Middle frontal gyrus (tissue), 1 donor: Measurements from ENCODE around the gene HSPA6.
A peak's percentile ranks its signal among the peaks of the same experiment; 100 is the strongest.
"Not testable (repeated sequence)": the region's sequence is repeated elsewhere in the genome, so short reads cannot be mapped to it uniquely, and the experiment has no call there.

ENCODE experiments used
- DNase-seq: peaks from one replicate; pipeline ENCODE4 v3.0.0-alpha.2; 2015; ENCODE audit warnings: low spot score; ENCODE audit errors: extremely low spot score

Gene HSPA6

DNA sequence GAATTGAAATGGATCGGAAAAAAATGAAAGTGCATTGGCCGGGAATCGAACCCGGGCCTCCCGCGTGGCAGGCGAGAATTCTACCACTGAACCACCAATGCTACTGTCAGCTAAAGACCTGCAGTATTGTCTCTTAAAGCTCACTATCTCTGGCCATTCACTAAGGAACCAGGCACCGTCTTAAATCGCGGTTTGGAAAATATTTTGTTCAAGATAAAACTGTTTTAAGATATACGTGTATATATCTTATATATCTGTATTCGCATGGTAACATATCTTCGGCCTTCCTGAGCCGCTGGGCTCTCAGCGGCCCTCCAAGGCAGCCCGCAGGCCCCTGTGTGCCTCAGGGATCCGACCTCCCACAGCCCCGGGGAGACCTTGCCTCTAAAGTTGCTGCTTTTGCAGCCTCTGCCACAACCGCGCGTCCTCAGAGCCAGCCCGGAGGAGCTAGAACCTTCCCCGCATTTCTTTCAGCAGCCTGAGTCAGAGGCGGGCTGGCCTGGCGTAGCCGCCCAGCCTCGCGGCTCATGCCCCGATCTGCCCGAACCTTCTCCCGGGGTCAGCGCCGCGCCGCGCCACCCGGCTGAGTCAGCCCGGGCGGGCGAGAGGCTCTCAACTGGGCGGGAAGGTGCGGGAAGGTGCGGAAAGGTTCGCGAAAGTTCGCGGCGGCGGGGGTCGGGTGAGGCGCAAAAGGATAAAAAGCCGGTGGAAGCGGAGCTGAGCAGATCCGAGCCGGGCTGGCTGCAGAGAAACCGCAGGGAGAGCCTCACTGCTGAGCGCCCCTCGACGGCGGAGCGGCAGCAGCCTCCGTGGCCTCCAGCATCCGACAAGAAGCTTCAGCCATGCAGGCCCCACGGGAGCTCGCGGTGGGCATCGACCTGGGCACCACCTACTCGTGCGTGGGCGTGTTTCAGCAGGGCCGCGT lies at the start of gene HSPA6:
HSPA6 (plus strand) TSS at position 724 of the 925 bp plus-strand sequence; CDS start at position 843, 119 bp downstream.
- DNase-seq, result peak; percentile 80

DNA sequence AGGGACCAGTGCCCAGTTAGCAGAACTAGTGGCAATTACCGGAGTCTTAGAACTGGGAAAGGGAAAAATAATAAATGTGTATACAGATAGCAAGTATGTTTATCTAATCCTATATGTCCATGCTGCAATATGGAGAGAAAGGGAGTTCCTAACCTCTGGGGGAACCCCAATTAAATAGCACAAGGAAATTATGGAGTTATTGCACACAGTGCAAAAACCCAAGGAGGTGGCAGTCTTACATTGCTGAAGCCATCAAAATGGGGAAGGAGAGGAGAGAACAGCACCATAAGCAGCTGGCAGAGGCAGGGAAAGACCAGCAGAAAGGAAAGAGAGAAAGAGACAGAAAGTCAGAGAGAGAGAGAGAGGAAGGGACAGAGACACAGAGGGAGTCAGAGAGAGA lies 46.6 kb upstream of the HSPA6 start:
- not testable (repeated sequence) for DNase-seq

DNA sequence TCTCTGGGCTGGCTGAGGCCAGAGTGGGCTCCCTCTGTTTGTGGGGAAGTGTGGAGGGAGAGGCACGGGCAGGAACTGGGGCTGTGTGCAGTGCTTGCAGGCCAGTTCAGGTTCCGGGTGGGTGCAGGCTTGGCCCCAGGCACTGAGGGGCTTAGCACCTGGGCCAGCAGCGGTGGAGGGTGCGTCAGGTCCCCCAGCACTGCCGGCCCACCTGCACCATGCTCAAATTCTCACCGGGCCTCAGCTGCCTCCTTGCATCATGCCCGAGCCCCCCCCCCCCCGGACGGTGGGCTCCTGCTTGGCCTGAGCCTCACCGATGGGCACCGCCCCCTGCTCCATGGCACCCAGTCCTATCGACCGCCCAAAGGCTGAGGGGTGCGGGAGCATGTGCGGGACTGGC lies 45.4 kb upstream of the HSPA6 start:
- no peak for DNase-seq

DNA sequence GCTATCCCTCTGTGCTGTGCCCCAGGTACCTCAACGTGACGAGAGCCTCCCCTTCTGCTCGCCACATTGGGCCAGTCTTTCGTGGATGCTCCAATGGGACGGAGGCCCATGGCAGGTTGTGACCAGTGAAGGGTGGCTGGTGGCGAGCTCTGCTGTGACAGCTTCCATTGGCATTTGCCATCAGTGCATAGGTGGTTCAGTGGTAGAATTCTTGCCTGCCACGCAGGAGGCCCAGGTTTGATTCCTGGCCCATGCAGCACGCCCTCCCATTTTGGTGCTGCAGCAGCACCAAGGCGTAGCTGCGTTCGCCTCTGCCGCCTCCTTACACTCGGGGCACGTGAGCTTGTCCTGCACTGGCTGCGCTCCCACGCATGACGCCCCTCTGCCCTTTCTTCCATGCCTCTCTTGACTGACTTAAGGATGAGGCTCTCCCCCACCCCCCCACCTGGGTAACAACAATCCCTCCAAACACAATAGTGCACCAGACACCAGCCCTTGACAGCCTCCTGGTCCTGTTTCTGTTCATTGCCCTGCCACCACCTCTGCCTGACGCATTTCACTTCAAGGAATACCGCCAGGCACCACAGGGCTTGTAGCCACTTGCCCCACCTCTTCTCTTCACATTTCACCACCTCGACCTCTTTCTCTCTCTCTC lies 43.8 kb upstream of the HSPA6 start:
- DNase-seq, result no peak

DNA sequence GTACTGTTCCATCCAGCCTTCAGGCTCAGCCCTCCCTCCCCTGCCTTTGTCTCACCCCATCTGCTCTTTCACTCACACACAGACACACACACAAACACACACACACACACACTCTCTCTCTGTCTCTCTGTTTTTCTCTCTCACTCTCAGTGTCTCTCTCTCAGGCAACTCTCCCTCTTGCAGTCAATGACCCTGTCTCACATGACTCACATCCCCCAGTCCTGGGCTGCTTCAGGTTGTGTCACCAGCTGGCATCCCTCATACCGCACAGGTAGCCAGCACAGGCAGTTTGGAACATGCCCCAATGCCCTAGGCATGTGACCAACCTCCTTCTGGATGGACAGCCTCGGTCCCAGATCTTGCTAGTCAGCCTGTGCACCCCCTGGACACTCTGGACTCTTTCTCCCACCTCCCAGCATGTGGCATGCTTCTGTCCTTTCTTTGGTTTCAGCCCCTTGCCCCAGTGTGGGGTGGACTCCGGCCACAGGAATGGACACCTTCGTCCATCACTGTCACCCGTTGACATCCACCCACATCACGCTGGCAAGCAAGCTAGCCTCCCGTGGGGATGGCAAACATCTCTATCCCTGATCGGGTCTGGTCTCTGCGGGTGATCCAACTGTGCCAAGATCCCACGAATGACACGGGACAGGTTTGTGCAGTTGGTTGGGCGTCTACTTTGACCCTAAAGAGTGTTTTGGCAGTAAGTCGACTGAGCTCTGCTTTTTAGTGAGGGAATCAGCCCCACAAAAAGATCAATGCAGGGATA lies 42.5 kb upstream of the HSPA6 start:
- no peak for DNase-seq

DNA sequence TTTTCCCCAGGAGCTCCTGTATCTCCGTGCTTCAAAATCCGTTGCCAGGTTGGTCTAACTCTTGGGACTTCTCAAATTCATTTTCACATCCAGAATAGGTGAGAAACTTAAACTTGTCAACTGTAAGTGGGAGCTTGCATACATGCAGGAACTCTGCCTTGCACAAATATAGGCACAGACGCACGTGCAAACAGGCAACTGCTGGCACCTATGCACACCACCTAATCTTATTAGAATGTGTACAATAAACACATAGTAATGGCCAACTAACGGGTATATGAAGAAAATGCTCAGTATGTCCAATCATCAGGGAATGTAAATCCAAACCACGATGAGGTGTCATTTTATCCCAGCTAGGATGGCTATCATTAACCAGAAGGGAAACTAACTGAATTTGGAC lies 41.7 kb upstream of the HSPA6 start:
- DNase-seq, result no peak

DNA sequence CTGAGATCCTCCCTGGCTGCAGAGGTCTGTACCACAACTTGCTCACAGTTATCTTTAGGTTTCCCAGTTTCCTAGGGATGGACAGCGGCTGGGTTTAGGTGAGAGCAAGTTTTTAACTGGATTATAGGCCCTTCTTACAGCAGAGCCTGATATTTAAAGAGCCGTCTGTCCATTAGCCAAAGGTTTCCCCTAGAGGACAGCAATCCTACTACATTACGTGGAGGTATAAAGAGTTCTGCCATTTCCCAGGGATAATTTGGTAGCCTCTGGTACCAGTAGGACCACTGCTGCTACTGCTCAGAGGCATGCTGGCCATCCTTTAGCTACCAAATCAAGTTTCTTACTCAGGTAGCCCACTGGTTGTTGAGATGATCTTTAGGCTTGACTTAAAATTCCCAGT lies 41.0 kb upstream of the HSPA6 start:
- DNase-seq, result no peak

DNA sequence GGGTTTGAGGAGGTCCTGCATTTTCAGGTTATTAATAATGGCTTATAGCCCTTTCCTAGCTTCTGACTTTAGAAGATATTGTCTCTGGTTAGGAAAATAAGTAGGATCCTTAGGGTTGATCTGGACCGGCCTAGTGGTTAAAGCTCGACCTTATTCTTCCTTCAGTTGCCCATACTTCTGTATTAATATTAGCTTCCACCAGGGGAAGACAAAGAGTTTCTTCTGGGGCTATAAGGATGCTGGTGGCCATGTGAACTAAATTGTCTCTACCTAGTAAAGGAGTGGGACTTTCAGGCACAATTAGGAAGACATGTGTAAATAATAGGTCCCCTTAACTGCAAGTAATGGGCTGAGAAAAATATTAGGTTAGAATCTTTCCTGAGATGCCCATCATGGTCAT lies 39.7 kb upstream of the HSPA6 start:
- DNase-seq, result no peak

DNA sequence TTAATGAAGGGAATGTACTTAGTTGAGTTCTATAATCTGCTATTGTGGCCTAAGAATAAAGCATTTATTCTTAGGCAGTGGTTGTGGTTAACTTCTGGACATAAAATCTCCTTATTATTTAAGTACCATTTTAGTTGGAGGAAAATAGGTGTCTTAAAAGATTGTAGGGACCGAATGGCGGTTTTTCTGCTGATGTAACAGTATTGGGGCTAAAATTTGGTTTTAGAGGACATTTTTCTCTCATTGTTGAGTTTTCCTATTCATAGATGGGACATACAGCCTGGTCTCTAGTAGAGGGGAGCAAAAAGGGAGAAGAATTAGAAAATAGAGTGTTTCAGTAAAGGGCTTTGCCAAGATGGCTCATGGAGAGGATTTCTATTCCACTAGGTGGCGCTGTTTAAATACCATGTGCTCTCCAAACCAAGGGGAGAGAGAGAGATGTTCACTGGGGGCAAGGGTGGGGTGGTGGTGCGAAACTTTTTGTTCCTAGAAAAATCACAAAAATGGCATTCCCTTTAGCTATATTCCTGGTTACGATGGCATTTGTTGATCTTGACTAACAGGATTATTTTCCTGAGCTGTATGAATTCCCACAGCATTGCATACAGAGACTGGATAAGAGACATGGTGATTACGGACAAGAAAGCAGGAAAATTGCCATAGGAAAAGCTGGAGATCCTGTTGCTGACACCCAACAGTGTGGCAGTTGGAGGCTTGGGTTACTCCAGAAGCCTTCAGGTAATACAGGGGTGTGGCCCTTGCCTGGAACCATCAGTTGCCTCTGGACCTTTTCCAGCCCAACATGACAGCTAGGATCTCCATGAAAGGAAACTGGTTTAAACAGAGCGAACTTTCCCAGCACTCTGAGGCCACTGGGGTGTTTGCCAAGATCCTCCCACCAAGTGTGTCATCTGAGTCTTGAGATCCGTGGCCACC lies 37.3 kb upstream of the HSPA6 start:
- peak; percentile 49 for DNase-seq

DNA sequence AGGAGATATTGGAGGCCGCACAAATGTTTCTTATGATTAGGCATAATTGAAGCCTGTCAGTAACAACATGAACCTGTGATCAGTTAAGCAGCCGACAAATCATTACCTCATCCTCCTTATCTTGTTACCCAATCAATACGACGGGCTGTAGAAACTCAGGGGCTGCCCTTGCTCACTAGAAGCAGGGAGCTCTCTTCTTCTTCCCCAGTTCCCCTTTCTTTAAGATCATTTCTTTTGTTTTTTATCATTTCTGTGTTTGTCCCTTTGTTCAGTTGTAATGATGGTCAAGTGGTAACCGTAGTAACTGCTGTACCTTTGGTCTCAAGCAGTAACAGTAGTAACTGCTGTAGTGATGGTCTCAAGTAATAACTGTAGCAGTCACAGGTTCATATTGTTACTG lies 32.9 kb upstream of the HSPA6 start:
- no peak for DNase-seq

DNA sequence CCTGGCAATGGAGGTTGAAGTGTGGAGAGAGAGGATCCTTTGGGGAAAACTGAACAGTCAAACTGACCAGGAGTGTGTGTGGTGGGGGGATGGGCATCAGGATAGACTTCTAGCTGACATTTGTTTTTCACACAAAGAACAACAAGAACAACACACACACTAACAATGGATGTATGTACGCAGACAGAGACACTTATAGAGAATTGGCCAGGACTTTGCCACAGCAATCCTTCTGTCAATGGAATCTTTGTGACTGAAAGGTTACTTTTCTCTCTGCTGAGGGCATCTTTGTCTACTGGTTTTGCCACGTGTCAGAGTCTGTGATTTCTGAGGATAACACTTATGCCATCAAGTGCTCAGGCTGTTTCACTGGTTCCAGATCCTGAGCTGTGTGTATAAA lies 31.5 kb upstream of the HSPA6 start:
- peak; percentile 35 for DNase-seq

DNA sequence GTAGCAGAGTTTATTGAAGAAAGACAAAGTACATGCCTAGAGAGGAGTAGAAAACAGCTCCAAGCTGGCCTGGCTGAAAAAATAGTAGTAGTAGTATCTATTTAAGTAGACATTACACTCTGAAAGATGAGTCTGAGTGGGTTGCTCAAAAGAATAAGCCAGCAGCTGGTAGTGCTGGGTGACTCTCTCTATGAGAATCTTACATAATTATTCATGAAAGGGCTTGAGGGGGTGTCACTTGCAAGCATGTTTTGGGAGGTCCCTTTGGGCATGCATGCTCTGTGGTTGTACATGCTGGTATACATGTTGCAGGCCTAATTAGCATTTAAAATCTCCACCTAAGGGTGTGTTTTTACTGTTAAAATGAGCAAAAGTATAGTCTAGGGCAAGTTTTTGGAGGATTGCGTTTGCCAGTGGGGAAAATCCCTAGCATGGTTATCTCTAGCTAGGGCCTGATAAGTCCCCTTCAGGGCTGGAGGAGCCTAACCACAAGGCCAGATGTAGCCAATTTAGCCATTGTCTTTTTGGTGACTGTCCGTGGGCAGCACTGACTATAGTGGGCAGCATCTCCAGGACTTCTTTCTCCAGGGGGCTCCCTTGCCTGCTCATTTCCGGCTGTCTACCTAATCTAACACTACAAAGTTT lies 30.1 kb upstream of the HSPA6 start:
- DNase-seq, result no peak

DNA sequence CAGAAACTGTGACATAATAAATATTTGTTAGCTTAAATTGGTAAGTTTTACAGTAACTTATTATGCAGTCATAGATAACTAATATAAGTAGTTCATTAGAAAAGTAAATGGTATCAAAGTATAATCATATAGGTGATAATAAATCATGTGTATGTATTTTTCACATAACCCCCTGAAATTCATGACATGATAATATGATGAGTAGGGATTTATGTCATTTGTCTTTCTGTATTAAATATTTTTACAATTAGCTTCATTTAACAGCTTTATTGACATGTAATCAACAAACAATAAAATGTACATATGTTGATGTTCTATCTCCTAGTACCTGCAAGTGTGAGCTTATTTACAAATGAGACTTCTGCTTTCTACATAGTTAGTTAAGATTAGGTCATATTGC lies 28.9 kb upstream of the HSPA6 start:
- no peak for DNase-seq

DNA sequence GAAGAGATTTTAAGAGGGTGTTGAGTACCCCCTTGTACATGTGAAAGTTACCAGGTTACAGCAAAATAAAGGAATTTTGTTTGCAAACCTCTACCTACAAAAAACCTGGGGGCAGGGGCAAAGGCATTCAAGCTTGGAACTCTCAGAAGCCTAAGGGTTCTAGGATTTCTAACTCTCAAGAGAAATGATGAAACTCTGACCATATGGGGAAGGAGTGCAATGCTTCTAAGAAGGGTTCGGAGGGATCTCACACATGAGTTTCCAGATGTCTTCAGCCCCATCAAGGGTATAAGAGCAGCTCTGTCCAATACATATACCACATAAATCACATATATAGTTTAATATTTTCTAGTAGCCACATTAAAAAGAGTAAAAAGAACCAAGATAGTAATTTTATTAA lies 26.4 kb upstream of the HSPA6 start:
- DNase-seq, result no peak

DNA sequence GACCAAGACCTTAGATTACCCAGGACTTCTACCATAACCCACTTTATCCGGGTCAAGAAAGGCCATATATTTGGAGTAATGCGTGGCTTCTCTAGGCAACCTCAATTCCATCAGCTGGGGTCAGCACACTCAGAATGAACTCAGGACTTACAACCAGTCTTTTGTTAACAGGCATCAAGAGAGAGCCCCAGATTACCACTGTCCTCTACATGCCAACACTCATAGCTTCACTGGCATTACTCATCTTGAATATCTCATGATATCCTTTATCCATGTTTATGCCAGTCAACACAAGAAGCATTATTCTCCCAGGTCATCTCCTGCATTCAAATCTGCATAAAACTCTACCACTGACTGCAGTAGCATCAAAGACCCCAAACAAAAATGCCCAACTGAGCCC lies 25.7 kb upstream of the HSPA6 start:
- DNase-seq, result no peak

DNA sequence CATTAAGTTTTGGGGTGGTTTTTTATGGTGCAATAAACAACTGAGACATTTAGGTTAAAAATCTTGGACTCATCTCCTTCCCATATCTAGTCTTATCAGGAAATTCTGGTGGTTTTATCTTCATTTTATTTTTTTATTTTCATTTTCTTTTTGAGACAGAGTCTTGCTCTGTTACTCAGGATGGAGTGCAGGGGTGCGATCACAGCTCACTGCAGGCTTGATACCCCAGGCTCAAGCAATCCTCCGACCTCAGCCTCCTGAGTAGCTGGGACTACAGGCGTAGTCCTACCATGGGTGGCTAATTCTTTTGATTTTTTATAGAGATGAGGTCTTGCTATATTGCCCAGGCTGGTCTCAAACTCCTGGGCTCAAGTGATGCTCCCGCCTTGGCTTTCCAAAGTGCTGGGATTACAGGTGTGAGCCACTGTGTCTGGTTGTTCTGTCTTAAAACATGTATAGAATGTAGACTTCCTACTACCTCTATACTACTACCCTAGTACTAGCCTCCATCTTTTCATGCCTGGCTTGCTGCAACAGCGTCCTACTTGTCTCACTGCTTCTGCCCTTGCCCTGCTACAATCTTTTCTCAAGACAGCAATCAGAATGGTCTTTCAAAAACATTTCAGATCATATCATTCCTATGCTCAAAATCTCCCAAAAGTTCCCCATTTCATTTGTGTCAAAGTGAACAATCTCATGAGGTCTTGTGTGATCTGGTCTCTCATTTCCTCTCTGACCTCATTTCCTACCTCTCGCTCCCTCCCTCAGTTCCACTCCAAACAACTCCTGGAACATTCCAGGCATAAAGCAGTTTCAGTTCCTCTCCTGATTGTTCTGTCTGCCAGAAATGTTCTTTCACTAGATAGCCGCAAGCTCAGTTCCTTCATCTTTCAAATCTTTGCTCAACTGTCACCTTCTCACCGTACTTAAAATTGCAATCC lies 25.0 kb upstream of the HSPA6 start:
- DNase-seq, result no peak

DNA sequence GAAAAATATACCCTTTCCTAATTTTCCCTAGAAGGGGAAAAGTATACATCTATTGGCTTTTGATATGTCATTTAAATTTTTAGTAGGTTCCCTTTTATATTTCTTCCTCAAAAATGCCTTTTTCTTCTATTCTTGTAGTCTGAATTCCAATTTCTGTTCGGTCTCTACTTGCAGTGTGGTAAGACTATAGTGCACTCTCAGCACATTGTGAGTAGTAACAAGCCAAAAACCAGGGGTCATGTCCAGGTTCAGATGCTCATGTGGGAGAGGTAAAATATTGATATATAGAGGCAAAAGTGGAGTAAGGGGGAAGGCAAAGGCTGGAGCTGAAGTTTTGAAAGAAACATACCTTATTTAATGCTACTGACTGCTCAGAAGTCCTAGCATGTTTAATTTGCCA lies 23.1 kb upstream of the HSPA6 start:
- no peak for DNase-seq

DNA sequence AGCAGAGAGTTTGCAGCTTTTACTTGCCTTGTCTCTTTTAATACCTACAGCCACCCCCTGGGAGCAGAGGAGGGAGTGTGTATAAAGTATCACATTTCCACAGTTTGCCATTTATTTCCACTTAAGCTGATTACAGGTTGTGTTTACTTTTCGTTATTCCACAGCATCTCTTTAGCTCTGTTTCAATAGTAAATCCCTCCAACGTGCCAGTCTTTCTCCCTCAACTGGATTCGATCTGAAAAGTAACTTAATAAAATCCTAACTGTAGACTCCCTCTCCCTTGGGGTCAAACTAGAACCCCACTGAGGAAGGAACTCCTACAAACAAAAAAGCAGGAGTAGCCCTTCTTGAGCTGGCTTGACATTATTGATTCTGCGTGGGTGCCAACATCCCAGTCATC lies 22.2 kb upstream of the HSPA6 start:
- no peak for DNase-seq

DNA sequence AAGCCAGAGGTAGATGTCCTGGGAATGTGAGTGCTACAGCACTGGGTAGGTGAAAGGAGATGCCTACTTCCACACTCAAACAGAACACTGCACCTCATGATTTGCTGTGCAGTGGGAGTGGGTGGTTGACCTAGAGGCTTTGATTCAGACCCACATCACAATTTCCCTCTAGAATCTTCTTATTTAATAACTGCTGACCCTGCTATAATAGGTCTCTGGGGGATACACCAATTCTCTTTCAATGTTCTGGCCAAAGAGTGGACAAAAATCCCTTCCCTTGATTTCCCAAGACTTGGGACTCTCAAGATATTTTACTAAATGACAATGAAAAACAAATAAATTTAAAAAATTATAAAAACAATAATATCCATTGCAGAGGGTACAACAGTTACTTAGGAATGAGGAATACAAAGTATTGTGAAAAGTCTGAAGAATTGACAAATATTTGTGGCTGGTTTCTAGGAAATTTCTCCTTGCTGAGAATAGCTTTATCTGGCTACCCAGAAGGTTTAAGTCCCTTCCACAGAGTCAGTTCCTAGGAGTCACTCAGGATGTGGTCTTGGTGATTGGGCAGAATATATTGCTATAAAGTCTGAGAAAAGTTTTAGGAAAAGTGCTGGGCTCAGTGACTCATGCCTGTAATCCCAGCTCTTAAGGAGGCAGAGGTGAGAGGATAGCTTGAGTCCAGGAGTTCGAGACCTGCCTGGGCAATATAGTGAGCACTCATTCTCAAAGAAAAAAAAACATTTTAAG lies 21.5 kb upstream of the HSPA6 start:
- no peak for DNase-seq
